Activated CD4-positive, CD25-positive, alpha-beta regulatory T cell treated with anti-CD3 and anti-CD28 coated beads, Interleukin-2, amount 50 U/mL, for 72 hours (primary cell): ENCODE data around the gene SCIMP.
"Not testable (repeated sequence)": the region's sequence is repeated elsewhere in the genome, so short reads cannot be mapped to it uniquely, and the experiment has no call there.

Source experiments
- DNase-seq: peaks from one replicate; pipeline ENCODE4 v3.0.0; 2021

The SCIMP gene

DNA sequence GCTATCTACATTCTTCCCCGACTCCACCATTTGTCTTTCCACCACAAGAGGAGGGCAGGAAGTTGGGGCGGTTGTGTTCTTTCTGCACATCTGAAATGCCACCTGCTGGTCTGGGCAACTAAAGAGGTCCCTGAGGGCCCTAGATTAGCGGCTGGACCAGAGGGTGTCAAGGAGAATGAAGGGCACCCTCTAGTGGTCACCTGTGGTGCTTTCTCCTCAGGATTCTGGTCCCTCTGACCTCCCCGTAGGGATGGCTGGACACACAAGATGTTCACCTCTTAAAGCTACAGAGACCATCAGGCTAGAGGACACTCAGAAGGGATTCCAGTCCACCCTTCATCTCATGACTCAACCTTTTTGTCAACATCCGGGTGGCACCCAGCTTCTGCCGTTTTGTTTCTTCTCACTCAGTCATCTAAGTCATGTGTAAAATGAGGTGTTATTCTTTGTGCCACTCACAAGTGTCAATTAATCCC, 2.9 kb upstream of the SCIMP start:
- peak; percentile 56 for DNase-seq

DNA sequence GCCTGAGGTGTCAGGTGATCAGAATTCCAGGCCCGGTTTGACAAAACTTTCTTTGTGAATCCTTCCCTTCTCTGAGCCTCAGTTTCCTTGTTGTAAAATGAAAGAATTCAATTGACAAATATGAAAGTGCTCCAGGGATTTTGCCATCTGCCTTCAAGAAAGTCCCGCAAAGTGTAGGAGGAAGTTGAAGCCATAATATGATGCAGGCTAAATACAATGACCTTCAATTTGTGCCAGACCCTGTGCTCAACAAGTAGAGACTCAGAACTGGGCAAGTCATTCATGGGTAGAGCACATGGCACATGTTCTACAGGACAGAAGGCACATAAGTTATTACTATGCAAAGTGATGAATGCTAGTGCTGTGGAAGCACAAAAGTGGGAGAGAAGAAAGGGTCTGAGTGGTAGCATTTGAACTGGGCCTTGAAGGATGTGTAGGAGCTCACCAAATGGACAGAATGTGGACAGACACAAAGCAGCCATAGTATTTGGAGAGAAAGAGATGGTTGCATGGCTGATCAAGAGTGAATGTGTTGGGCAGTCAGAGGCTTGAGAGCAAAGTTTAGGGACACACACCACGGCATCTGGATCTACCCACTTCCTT, 2.4 kb upstream of the SCIMP start:
- no peak for DNase-seq

GRCh38 chr17:5233492-5233891, 1.2 kb downstream of the SCIMP start:
- DNase-seq: not testable (repeated sequence)

- no peak for DNase-seq
Measured at GRCh38 chr17:5226940-5227878, 7.5 kb downstream of the SCIMP start.

- DNase-seq: no peak
Measured at GRCh38 chr17:5225668-5226457, 8.8 kb downstream of the SCIMP start.

DNA sequence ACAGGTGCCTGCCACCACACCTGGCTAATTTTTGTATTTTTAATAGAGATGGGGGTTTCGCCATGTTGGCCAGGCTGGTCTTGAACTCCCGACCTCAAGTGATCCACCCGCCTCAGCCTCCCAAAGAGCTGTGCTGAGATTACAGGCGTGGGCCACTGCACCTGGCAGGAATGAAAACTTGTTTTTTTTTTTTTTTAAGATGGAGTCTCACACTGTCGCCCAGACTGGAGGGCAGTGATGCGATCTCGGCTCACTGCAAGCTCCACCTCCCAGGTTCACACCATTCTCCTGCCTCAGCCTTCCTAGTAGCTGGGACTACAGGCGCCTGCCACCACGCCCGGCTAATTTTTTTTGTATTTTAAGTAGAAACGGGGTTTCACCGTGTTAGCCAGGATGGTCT, 12.7 kb downstream of the SCIMP start:
- not testable (repeated sequence) for DNase-seq

GRCh38 chr17:5220074-5220473, 14.6 kb downstream of the SCIMP start:
- DNase-seq: no peak

GRCh38 chr17:5219536-5219935, 15.1 kb downstream of the SCIMP start:
- no peak for DNase-seq

DNA sequence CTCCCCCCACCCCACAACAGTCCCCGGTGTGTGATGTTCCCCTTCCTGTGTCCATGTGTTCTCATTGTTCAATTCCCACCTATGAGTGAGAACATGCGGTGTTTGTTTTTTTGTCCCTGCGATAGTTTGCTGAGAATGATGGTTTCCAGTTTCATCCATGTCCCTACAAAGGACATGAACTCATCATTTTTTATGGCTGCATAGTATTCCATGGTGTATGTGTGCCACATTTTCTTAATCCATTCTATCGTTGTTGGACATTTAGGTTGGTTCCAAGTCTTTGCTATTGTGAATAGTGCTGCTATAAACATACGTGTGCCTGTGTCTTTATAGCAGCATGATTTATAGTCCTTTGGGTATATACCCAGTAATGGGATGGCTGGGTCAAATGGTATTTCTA, 17.1 kb downstream of the SCIMP start:
- not testable (repeated sequence) for DNase-seq

GRCh38 chr17:5211458-5211857, 23.2 kb downstream of the SCIMP start:
- no peak for DNase-seq

GRCh38 chr17:5210614-5211252, 23.9 kb downstream of the SCIMP start:
- DNase-seq: no peak

DNA sequence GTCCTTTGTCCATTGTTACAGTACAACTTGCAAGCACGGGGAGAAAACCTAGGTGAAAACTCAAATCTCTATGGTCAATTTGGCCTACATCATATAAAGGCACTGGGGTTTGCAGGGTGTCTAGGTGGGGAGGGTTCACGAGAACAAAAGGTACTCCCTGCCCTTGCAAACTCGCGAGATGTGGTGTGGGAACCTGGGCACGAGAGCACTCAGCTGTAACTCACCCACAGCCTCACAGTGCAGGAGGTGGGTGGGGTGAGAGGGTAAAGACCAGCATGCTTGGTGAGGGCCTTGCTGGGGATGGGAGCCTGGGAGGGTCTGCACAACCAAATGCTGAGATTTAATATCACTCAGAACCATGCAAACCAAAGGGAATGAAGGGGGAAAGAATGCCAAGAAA, 24.6 kb downstream of the SCIMP start:
- no peak for DNase-seq

DNA sequence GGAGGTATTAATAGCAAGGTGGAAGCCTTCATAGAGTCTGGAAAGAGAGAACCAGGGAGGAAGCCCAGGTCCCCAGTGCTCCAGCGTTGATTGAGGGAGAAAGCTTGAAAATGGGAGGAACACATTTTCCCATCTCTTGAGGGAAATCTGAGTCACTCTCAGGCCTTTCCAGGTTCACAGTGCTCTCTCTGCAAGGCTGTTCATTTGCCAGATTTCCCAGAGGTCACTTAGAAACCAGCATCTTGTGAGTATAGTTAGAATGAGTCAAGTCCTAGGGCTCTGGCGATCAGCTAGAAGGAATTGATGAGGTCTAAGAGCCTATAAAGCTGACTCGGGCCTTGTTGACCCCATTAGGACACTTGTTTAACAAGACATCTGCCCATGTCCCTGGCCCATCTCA, 25.3 kb downstream of the SCIMP start:
- DNase-seq: no peak

DNA sequence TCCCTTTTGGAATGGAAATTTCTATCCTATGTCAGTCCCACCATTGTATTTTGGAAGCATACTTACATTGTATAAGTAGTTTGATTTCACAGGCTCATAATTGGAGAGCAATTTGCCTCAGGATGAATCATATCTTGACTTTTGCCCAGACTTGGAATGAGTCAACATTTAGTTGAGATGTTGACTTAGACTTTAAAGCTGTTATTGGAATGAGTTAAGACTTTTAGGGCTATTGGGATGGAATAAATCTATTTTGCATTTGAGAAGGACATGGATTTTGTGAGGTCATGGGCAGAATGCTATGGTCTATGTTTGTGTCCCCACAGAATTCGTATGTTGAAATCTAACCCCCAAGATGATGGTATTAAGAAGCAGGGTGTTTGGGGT, 30.8 kb downstream of the SCIMP start:
- no peak for DNase-seq

GRCh38 chr17:5203178-5203907, 31.3 kb downstream of the SCIMP start:
- no peak for DNase-seq

GRCh38 chr17:5201011-5201410, 33.6 kb downstream of the SCIMP start:
- no peak for DNase-seq

DNA sequence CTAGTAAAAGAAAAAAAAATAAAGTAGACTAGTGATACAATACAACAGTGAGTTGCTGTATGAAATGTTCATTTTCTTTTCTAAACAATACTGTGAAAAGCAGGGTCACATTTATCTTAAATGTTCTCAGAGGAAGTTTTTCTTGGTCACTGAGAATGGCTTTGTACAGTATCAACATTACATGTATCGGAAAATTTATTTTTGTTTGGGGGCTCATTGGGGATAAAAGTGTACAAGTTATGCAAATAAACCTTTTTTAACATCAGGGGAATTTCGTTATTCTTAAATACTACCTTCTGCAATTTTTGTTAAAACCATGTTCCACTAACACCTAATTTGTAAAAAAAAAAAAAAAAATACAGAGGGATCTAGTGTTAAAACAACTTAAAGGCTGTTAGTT, 34.3 kb downstream of the SCIMP start:
- no peak for DNase-seq

GRCh38 chr17:5198472-5198871, 36.2 kb downstream of the SCIMP start:
- no peak for DNase-seq

GRCh38 chr17:5194346-5194745, 40.3 kb downstream of the SCIMP start:
- DNase-seq: no peak

DNA sequence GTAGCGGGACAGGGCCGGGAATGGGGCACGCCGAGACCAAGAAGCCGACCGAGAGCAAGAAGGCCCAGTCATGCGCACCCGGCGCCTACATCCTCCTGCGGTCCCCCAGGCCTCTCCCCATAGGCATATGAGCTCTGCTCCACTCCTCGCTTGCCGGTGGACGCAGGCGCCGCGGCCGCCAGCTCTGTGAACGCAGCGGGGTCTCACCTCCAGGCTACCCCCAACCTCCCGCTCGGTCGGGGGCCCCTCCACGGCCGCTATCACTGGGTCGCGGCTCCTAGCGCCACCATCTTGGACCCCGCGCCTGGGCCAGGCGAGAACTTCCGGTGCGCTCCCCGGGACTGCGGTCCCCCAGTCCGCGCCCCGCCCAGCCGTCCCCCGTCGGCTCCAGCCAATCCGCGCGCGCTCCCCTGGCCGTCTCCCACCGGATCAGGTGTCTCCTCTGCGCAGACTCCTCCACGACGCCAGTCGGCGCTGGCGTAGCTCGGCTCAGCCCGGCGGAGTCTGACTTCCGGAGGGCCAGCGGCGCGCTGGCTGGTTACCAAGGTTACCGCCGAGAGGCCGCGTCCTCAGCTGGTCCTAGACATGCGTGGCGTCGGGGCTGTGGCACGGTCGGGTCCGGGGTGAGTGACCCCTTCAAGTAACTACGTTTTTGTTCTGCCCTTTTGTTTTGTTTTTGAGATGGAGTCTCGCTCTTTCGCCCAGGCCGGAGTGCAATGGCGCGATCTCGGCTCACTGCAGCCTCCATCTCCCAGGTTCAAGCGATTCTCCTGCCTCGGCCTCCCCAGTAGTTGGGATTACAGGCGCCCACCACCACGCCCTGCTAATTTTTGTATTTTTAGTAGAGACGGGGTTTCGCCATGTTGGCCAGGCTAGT, 42.9 kb downstream of the SCIMP start, which contains the start of gene ZNF594:
Gene ZNF594 (minus strand): TSS at position 328 of the 877 bp plus-strand sequence. CDS start 7,612 bp downstream, outside the sequence.
- DNase-seq: peak; percentile 98

GRCh38 chr17:5184288-5184687, 50.4 kb downstream of the SCIMP start:
- no peak for DNase-seq
